ENCODE results near the gene WDR90. TPM values are rescaled to one million over a fixed set of nuclear protein-coding genes. Genes with fewer than 3 reads are reported as not detected.
A peak's percentile ranks its signal among the peaks of the same experiment; 100 is the strongest.

WDR90 gene
- total and polyA plus RNA-seq, 2 of the 13 experiments (the other 11 are each of a cell fraction or from before 2014, with no cell fraction given), result 14.9 to 28.9 TPM

DNA sequence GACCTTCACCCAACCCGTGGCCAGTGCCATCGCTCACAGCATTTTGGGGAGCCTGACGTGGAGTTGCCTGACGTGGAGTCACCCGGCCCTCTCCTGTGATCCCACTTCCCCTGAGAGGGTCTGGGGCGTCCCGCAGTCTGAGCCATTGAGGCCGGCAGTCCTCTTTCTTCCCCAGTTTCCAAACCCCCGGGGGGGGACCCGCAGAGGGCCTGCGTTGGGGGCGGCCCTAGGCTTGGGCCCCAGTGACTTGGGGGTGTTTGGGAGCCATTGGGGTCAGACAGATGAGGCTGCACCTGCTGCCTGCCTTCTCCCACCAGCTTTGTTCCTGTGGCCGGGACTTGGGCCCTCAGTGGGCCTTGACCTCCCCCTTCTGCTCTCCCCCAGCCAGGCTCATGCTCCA lies 20.5 kb downstream of the WDR90 start:
- WGBS (ENCODE audit: low lambda C conversion rate), result 94% methylated on average over 2 of the region's 13 CpGs
- in situ Hi-C loops (cut with HindIII; ENCODE audit: extremely low pct_ligation_motif_present, low pct_unique_long_range_greater_than_20kb) (no loop called here), intact Hi-C loops (cut with micrococcal nuclease; ENCODE audit: unreplicated experiment) (no loop called here)
- Histone ChIP-seq H2AFZ (ENCODE audit: low read length) (no peak overlapping the region), H3K9me3 (ENCODE audit: low read length) (no peaks in the 10 kb centered on the region), H3K4me2 (ENCODE audit: low read depth, low read length) (peak overlapping the region; percentile 92), H3K79me2 (ENCODE audit: insufficient read depth, low read length) (peaks cover 17% of the 10 kb centered on the region), H3K9ac (ENCODE audit: insufficient read depth, low read depth, low read length) (peak overlapping the region; percentile 93), H3K4me3 (replicated peaks in 1 of 3; ENCODE audit: insufficient read depth in 1 of 3, low read depth in 2 of 3, low read length in 3 of 3) (peak overlapping the region in 2 of 3 experiments; percentile 87 to 96; a peak in 2 of 6 replicates), H3K36me3 (replicated peaks in 1 of 2; ENCODE audit: control insufficient read depth in 1 of 2, insufficient read depth in 2 of 2, low read length in 2 of 2) (peaks cover 22 to 42% of the 10 kb centered on the region in 2 experiments; a peak in 4 of 5 replicates), H3K27me3 (ENCODE audit: control insufficient read depth in 1 of 2, insufficient read depth in 2 of 2, low read length in 2 of 2) (no peaks in the 10 kb centered on the region), H3K4me1 (ENCODE audit: insufficient read depth, low read length) (peaks cover 24% of the 10 kb centered on the region), H3K27ac (ENCODE audit: extremely low read length, insufficient read depth, low read length) (no peak overlapping the region), H4K20me1 (ENCODE audit: insufficient read depth, low read length) (no peaks in the 10 kb centered on the region)
- ATAC-seq (no peak), FAIRE-seq (no peak), DNase-seq (ENCODE audit: low spot score) (no peak)
- CTCF ChIA-PET (ENCODE audit: low intra/inter-chr PET ratio, low total read pairs), result no interaction called here
- POLR2A ChIA-PET, result no interaction called here
- no peak for TF ChIP-seq SNAPC4 (CRISPR knock-in tag; IDR thresholded peaks at IDR 0.05)
- no peak for TF ChIP-seq SRY (CRISPR knock-in tag; IDR thresholded peaks at IDR 0.05)
- no peak for TF ChIP-seq MYC (CRISPR knock-in tag; IDR thresholded peaks at IDR 0.05; ENCODE audit: borderline replicate concordance)
- no peak for TF ChIP-seq NFYB (CRISPR knock-in tag; IDR thresholded peaks at IDR 0.05)
- TF ChIP-seq BRD4 (CRISPR knock-in tag; IDR thresholded peaks at IDR 0.05), result 0 out of 2 replicates have a peak, but pooled peaks have one; percentile 24
- TF ChIP-seq AGO2 (optimal IDR thresholded peaks at IDR 0.05; ENCODE audit: low read depth, low read length), result peak; percentile 17
- TF ChIP-seq KDM2A (CRISPR knock-in tag; IDR thresholded peaks at IDR 0.05; ENCODE audit: borderline replicate concordance, low read depth), result no peak
- no TSS peak for BruUV-seq (replicated peaks)
